DLD1 (cell line): ENCODE data around the gene CENPE.

Source experiments
- in situ Hi-C: cut with HindIII; loops from 2 replicates; pipeline ENCODE4 v1.10.0; 2017; ENCODE audit warnings: low sequenced_read_pairs

Gene CENPE

DNA sequence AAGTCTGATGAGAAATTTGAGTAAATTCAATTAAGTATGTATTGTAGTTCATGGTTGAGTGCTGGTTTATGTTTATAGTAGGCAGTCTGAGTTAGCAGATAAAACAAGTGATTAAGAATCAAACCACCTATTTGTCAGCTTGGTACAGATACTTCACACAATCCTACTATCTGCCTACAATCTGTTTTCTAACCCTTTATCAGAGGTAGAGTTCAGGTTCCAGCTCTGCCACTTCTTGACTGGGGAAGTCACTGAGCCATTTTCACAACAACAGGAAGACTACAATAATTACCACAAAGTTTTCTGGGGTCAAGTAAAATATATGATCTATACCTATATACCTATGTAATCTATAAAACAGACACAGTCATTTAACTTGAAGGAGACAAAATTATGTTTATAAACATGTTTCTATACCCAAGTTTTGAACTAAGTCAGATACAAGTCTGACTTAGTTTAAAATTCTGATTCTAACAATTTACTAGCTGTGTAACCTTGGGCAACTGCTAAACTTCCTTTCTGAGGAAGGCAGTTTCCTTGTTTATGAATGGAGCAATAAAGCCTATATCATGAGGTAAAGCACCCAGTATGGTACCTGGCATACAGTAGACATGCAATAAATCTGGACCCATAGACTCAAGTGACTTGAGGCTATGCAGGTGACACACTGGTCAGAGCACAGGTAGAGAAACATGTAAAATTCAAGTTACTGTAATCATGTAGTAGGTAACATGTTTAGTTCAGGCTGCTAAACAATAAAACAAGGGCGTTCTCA, 61.3 kb downstream of the CENPE start:
- in situ Hi-C loops, result no loop called here

- in situ Hi-C loops, result no loop called here
Measured at GRCh38 chr4:103129174-103129573, 69.0 kb downstream of the CENPE start.

- in situ Hi-C loops, result no loop called here
Measured at GRCh38 chr4:103126126-103126525, 72.0 kb downstream of the CENPE start.

- in situ Hi-C loops, result no loop called here
Measured at GRCh38 chr4:103123114-103123513, 75.0 kb downstream of the CENPE start.

- in situ Hi-C loops, result no loop called here
Measured at GRCh38 chr4:103118166-103118565, 80.0 kb downstream of the CENPE start.

- in situ Hi-C loops, result no loop called here
Measured at GRCh38 chr4:103111598-103111997, 86.5 kb downstream of the CENPE start.

GRCh38 chr4:103108542-103108941, 89.6 kb downstream of the CENPE start:
- in situ Hi-C loops, result no loop called here

DNA sequence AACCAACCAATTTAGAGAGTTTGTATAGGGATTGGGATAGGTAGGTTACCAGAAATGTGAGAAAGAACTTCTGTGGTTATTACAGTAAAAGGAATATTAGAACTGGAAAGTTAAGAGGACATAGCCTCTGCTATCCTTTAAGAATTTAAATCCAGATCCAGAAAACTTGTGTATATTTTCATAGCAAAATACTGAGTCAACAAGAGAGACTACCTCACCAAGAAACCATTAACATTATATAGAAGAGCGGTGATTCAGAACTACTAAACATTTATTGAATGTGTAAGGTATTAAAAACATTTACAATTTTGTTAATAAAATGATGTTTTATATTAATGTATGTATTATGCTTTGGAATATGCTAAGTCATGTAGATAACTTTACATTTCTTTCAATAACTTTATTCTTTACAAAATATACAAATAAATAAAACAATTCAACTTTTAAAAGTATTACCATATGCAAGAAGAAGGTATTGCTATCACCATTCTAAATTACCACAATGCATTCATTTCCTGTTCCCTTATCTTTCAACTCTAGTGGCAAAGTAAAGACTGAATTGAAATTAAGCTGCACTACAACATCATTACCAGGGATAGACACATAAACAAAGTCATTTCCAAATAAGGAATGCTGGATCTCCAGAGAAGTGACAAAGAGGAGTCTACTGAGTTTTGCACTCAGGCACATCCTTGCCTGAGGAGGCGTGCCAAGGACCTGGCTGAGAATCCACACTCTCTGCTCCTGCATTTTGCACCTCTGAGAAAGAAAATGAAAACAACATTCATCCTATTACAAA, 92.4 kb downstream of the CENPE start:
- in situ Hi-C loops, result no loop called here

- in situ Hi-C loops, result no loop called here
Measured at GRCh38 chr4:103104886-103105285, 93.3 kb downstream of the CENPE start.

- in situ Hi-C loops, result no loop called here
Measured at GRCh38 chr4:103100691-103101090, 97.5 kb downstream of the CENPE start.

GRCh38 chr4:103099691-103100392, 98.3 kb downstream of the CENPE start, which contains the start of gene BDH2:
BDH2 (minus strand) TSS chr4:103099834; CDS start chr4:103096254, 3,580 bp downstream.
- in situ Hi-C loops, result no loop called here

GRCh38 chr4:103098756-103099440, 99.2 kb downstream of the CENPE start:
- in situ Hi-C loops, result no loop called here

DNA sequence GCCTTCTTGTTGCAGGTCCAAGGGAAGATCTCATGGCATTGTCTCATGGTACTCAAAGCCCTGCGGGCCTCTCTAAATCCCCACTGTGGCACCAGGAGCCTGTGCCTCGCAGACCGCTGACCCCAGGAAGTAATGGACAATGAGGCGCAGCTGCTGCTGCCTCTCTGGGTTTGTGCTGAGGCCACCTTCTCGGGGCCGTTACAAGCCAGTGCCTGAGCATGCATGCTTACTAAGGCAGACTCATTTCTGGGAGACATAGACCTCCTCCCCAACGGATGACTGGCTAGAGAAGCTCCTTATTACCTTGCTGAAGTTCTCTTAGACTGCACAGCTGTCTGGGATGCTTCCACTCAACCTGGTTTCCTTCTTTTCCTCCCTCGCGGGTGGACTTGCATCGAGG, 99.8 kb downstream of the CENPE start:
- in situ Hi-C loops, result no loop called here

GRCh38 chr4:103097112-103097511, 101.0 kb downstream of the CENPE start:
- in situ Hi-C loops, result no loop called here

- in situ Hi-C loops, result no loop called here
Measured at GRCh38 chr4:103095080-103095479, 103.1 kb downstream of the CENPE start.

DNA sequence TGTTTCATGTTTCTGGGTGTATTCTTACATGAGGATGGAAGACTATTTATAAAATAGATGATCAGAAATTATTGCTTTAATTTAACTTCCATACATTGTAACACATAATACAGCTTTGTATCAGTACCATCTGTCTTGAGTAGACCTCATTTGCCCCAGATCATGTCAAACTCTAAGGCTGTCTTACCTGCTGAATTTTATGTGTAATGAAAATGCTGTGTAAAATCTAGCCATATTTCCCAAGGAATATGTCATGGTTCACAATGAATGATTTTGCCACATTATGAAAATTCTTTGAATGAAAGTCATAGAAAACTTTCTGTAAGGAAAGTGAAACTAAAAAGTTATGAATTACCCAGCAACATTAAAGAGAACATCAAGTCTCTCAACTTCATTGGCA, 105.9 kb downstream of the CENPE start:
- in situ Hi-C loops, result no loop called here

- in situ Hi-C loops, result no loop called here
Measured at GRCh38 chr4:103091601-103092223, 106.4 kb downstream of the CENPE start.

DNA sequence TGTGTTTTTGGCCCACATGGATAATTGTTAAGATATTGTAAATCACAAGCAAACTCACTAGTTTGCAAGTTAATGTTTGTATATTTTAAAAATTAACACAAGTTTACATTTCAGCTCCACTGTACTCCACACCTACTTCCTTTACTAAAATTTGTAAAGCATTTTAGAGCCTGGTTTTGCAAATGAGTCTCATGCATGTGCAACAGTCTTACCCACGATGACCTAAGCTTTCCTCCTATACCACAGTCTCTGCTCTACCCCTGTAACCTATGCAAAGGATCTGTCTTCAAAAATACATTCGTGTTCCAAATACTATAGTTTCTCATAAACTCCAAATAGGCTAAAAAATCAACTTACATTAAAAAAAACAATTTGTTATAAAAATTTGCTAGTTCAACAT, 108.7 kb downstream of the CENPE start:
- in situ Hi-C loops, result no loop called here

- in situ Hi-C loops, result no loop called here
Measured at GRCh38 chr4:103086551-103086950, 111.6 kb downstream of the CENPE start.

DNA sequence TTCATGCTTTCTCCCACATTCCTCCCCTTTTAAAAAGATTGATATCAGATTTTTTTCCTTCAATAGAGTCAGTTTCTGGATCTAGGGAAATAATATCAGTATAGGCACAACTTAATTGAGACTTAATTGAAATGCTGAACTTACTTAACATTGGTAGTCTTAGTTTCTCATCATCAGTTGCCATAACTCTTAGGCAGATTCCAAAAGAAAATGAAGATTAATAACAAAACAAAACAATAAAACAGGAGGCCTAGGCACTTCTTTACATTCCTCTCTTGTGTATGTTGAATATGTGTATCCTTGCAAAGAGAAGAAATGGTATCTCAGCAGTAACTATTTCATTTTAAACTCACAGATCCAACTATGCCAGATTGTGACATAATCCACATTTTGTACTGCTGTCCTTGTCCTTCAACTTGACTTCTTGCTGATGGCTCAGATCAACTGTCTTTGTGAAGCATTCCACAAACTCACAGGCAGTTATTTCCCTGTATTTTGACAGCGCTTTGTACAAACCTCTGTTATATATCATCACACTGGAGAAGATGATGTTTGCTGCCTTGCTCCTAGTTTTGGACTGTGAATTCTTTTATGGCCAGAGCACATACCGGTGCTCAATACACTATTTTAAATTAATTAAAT, 112.5 kb downstream of the CENPE start:
- in situ Hi-C loops, result no loop called here
